ENCODE measurements around the gene C6orf136.

Gene C6orf136

GRCh38 chr6:30696432-30696831, 49.5 kb downstream of the C6orf136 start:
- no peak overlapping the region for H3K4me3 Mint-ChIP-seq
- no peak for DNase-seq (ENCODE audit: low spot score)
- peaks cover 3% of the 10 kb centered on the region for H3K4me1 Mint-ChIP-seq (ENCODE audit: low read depth)
- H3K27me3 Mint-ChIP-seq (ENCODE audit: low read depth): no peaks in the 10 kb centered on the region
- H3K9me3 Mint-ChIP-seq: no peaks in the 10 kb centered on the region
- H3K27ac Mint-ChIP-seq: no peak overlapping the region
- peaks cover 11% of the 10 kb centered on the region for H3K36me3 Mint-ChIP-seq (ENCODE audit: low read depth)

- no peaks in the 10 kb centered on the region for H3K4me1 Mint-ChIP-seq (ENCODE audit: low read depth)
- H3K9me3 Mint-ChIP-seq: no peaks in the 10 kb centered on the region
- H3K4me3 Mint-ChIP-seq: no peak overlapping the region
- no peak for DNase-seq (ENCODE audit: low spot score)
- H3K27me3 Mint-ChIP-seq (ENCODE audit: low read depth): no peaks in the 10 kb centered on the region
- peaks cover 40% of the 10 kb centered on the region for H3K36me3 Mint-ChIP-seq (ENCODE audit: low read depth)
- H3K27ac Mint-ChIP-seq: no peak overlapping the region
Observed at GRCh38 chr6:30700340-30700739, 53.4 kb downstream of the C6orf136 start.

All from T-helper 2 cell treated with Interferon-gamma antibody and Interleukin-4, amounts not matched to agents 5 μg/mL and 100 μg/mL, for 36 hours (primary cell).